Neural progenitor cell (in vitro differentiated cells): ENCODE measurements around the gene TRMT61A. TPM values are rescaled to one million over a fixed set of nuclear protein-coding genes. Genes with fewer than 3 reads are reported as not detected.

Experiments used
- DNase-seq: peaks from one replicate; pipeline ENCODE4 v3.0.0-alpha.2; 2016; ENCODE audit warnings: low spot score
- H2AFZ ChIP-seq: fragments of 200-600 bp; sonication (generic); replicated peaks from 2 replicates; pipeline ENCODE4 v1.6.1; 2016; ENCODE audit warnings: antibody characterized with exemption
- H3F3A ChIP-seq: fragments of 200-600 bp; sonication (generic); 2 replicates; pipeline ENCODE4 v1.6.1; 2016; ENCODE audit warnings: antibody characterized with exemption, low read depth
- H3K27ac ChIP-seq: fragments of 200-600 bp; sonication (generic); 2 replicates; pipeline ENCODE4 v1.5.1; 2016; ENCODE audit warnings: mild to moderate bottlenecking
- H3K27me3 ChIP-seq: fragments of 200-600 bp; sonication (generic); 2 replicates; pipeline ENCODE4 v1.6.1; 2016; ENCODE audit warnings: mild to moderate bottlenecking, moderate library complexity
- H3K36me3 ChIP-seq: fragments of 200-600 bp; sonication (generic); 2 replicates; pipeline ENCODE4 v1.5.1; 2016
- H3K4me1 ChIP-seq: fragments of 200-600 bp; sonication (generic); 2 replicates; pipeline ENCODE4 v1.6.1; 2016; ENCODE audit warnings: mixed run types
- H3K4me2 ChIP-seq: fragments of 200-600 bp; sonication (generic); 2 replicates; pipeline ENCODE4 v1.6.1; 2016
- H3K4me3 ChIP-seq: fragments of 200-600 bp; sonication (generic); 2 replicates; pipeline ENCODE4 v1.5.1; 2016
- H3K79me2 ChIP-seq: fragments of 200-600 bp; sonication (generic); 2 replicates; pipeline ENCODE4 v1.6.1; 2016; ENCODE audit warnings: low read depth
- H3K9ac ChIP-seq: fragments of 200-600 bp; sonication (generic); 2 replicates; pipeline ENCODE4 v1.6.1; 2016
- H3K9me3 ChIP-seq: fragments of 200-600 bp; sonication (generic); 2 replicates; pipeline ENCODE4 v1.5.1; 2016; ENCODE audit warnings: low read depth
- H4K20me1 ChIP-seq: fragments of 200-600 bp; sonication (generic); 2 replicates; pipeline ENCODE4 v1.6.1; 2016; ENCODE audit warnings: low read depth
- H3K27ac Mint-ChIP-seq: 3 replicates; pipeline ENCODE4 v1.8.0; 2021; ENCODE audit warnings: mixed read lengths
- H3K27me3 Mint-ChIP-seq: 2 replicates; pipeline ENCODE4 v1.8.0; 2022; ENCODE audit warnings: low read depth, mild to moderate bottlenecking, inconsistent platforms, moderate library complexity, mixed read lengths; ENCODE audit not compliant: insufficient read depth
- H3K36me3 Mint-ChIP-seq: 3 replicates; pipeline ENCODE4 v1.8.0; 2021; ENCODE audit warnings: mixed read lengths
- H3K4me1 Mint-ChIP-seq: 3 replicates; pipeline ENCODE4 v1.8.0; 2021; ENCODE audit warnings: mixed read lengths
- H3K4me3 Mint-ChIP-seq: 3 replicates; pipeline ENCODE4 v1.8.0; 2021; ENCODE audit warnings: mild to moderate bottlenecking, moderate library complexity, mixed read lengths
- H3K9me3 Mint-ChIP-seq: 3 replicates; pipeline ENCODE4 v1.8.0; 2020; ENCODE audit warnings: mixed read lengths
- EZH2 ChIP-seq: fragments of 200-600 bp; sonication (generic); IDR thresholded peaks from 2 replicates; pipeline ENCODE4 v1.6.1; 2017; ENCODE audit warnings: antibody characterized with exemption, mild to moderate bottlenecking, moderate library complexity
- EZH2phosphoT487 ChIP-seq: fragments of 200-600 bp; sonication (generic); IDR thresholded peaks from 2 replicates; pipeline ENCODE4 v1.6.1; 2017; ENCODE audit warnings: antibody characterized with exemption
- total RNA-seq: library from RNA; depleted of rRNA; stranded (reverse); fragments of >200 nt; gene quantifications from 2 replicates; pipeline ENCODE4 v1.2.3, GENCODE V29; 2015; ENCODE audit warnings: low replicate concordance
- TF ChIP-seq, protein P1 (sequence below): fragments of 200-600 bp; sonication (generic); IDR thresholded peaks from 2 replicates; pipeline ENCODE4 v1.5.1; 2017; ENCODE audit warnings: antibody characterized with exemption, mild to moderate bottlenecking

TRMT61A gene
- total RNA-seq, 1 donor from 2014 or later = 1.2 TPM

- no peaks in the 10 kb centered on the region for H3K27me3 ChIP-seq
- no peak for DNase-seq
- H3K36me3 ChIP-seq = no peaks in the 10 kb centered on the region
- no peak overlapping the region for H2AFZ ChIP-seq
- Mint-ChIP-seq H3K27me3 (peaks cover 10% of the 10 kb centered on the region), H3K36me3 (no peaks in the 10 kb centered on the region), H3K27ac (no peak overlapping the region), H3K9me3 (no peaks in the 10 kb centered on the region), H3K4me1 (peaks cover 36% of the 10 kb centered on the region), H3K4me3 (no peak overlapping the region)
- peaks cover 7% of the 10 kb centered on the region for H3F3A ChIP-seq
- H3K9ac ChIP-seq = no peak overlapping the region
- H3K79me2 ChIP-seq = no peaks in the 10 kb centered on the region
- no peak overlapping the region for H3K27ac ChIP-seq
- H4K20me1 ChIP-seq = no peaks in the 10 kb centered on the region
- peak overlapping the region; percentile 92 for H3K4me2 ChIP-seq
- H3K4me1 ChIP-seq = peaks cover 45% of the 10 kb centered on the region
- H3K4me3 ChIP-seq = no peak overlapping the region
- TF ChIP-seq, protein P1, sequence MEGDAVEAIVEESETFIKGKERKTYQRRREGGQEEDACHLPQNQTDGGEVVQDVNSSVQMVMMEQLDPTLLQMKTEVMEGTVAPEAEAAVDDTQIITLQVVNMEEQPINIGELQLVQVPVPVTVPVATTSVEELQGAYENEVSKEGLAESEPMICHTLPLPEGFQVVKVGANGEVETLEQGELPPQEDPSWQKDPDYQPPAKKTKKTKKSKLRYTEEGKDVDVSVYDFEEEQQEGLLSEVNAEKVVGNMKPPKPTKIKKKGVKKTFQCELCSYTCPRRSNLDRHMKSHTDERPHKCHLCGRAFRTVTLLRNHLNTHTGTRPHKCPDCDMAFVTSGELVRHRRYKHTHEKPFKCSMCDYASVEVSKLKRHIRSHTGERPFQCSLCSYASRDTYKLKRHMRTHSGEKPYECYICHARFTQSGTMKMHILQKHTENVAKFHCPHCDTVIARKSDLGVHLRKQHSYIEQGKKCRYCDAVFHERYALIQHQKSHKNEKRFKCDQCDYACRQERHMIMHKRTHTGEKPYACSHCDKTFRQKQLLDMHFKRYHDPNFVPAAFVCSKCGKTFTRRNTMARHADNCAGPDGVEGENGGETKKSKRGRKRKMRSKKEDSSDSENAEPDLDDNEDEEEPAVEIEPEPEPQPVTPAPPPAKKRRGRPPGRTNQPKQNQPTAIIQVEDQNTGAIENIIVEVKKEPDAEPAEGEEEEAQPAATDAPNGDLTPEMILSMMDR = no peak
- TF ChIP-seq EZH2phosphoT487 = no peak
- H3K9me3 ChIP-seq = no peaks in the 10 kb centered on the region
Observed at GRCh38 chr14:103543721-103544387, 14.9 kb downstream of the TRMT61A start.

- H3K4me1 ChIP-seq = peaks cover 45% of the 10 kb centered on the region
- DNase-seq = peak; percentile 40
- Mint-ChIP-seq H3K27me3 (peaks cover 11% of the 10 kb centered on the region), H3K9me3 (no peaks in the 10 kb centered on the region), H3K36me3 (no peaks in the 10 kb centered on the region), H3K4me1 (peaks cover 32% of the 10 kb centered on the region), H3K4me3 (peak overlapping the region; percentile 73), H3K27ac (peak overlapping the region; percentile 99)
- H3K79me2 ChIP-seq = no peaks in the 10 kb centered on the region
- TF ChIP-seq EZH2 = no peak
- H3K27ac ChIP-seq = no peak overlapping the region
- H3K4me2 ChIP-seq = no peak overlapping the region
- H3K36me3 ChIP-seq = no peaks in the 10 kb centered on the region
- H4K20me1 ChIP-seq = no peaks in the 10 kb centered on the region
- no peak overlapping the region for H3K4me3 ChIP-seq
- H3F3A ChIP-seq = peaks cover 7% of the 10 kb centered on the region
- no peaks in the 10 kb centered on the region for H3K9me3 ChIP-seq
- no peaks in the 10 kb centered on the region for H3K27me3 ChIP-seq
- H2AFZ ChIP-seq = no peak overlapping the region
- H3K9ac ChIP-seq = no peak overlapping the region
Observed at GRCh38 chr14:103544388-103545218, 15.6 kb downstream of the TRMT61A start.

DNA sequence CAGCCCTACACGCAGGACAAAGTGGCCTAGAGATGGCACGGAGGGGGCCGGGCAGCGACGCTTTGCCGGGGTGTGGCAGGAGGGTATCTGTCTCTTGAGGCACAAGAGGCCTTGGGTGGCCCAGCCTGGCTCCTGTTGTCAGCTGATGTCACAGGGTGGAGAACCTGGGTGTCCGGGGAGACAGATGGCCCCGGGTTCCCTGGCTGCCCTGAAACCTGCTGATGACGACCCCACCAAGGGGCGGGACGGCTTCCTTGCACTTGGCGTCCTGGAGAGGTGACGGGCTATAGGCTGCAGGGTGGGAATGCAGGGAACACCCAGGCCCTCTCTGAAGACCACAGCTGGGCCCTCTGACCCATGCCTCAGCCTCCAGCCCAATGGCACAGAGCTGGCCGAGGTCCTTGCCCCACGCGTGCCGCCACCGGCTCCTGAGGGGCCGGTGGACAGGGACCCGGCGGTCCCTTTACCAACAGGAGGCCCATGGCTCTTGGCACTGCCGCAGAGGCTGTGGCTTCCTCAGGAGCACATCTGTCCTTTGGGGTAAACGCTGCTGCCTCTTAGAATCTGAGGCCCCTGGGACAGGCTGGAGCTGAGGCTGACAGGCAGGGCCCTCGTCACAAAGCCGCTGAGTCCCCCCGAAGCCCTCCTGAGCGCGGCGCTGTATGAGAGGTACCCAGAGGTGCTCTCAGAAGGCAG lies 16.4 kb downstream of the TRMT61A start:
- no peaks in the 10 kb centered on the region for H3K36me3 Mint-ChIP-seq
- no peaks in the 10 kb centered on the region for H3K27me3 ChIP-seq
- H3K36me3 ChIP-seq = no peaks in the 10 kb centered on the region
- H3K27ac Mint-ChIP-seq = peak overlapping the region; percentile 76
- no peaks in the 10 kb centered on the region for H3K9me3 ChIP-seq
- no peak for DNase-seq
- peaks cover 26% of the 10 kb centered on the region for H3K4me1 Mint-ChIP-seq
- no peaks in the 10 kb centered on the region for H3K79me2 ChIP-seq
- peaks cover 3% of the 10 kb centered on the region for H3F3A ChIP-seq
- no peak overlapping the region for H3K4me3 Mint-ChIP-seq
- H2AFZ ChIP-seq = no peak overlapping the region
- no peak overlapping the region for H3K27ac ChIP-seq
- H3K27me3 Mint-ChIP-seq = peaks cover 11% of the 10 kb centered on the region
- no peak for TF ChIP-seq EZH2phosphoT487
- no peak for TF ChIP-seq EZH2
- TF ChIP-seq, protein P1 = no peak
- no peak overlapping the region for H3K4me2 ChIP-seq
- peaks cover 42% of the 10 kb centered on the region for H3K4me1 ChIP-seq
- no peak overlapping the region for H3K4me3 ChIP-seq
- H3K9me3 Mint-ChIP-seq = no peaks in the 10 kb centered on the region
- H4K20me1 ChIP-seq = no peaks in the 10 kb centered on the region
- H3K9ac ChIP-seq = no peak overlapping the region
